SU-DHL-6 (cell line): ENCODE results near the gene NOP14.
"Not testable (repeated sequence)": the region's sequence is repeated elsewhere in the genome, so short reads cannot be mapped to it uniquely, and the experiment has no call there.

Experiments
- H2AFZ ChIP-seq: fragments of 200-600 bp; sonication (generic); 2 replicates; pipeline ENCODE4 v1.6.1; 2014; ENCODE audit warnings: low read depth, mild to moderate bottlenecking, moderate library complexity, mixed read lengths, antibody characterized with exemption, low read length; ENCODE audit not compliant: severe bottlenecking
- H3F3A ChIP-seq: fragments of 200-600 bp; shearing (Covaris generic); 2 replicates; pipeline ENCODE4 v1.6.0; 2016; ENCODE audit warnings: antibody characterized with exemption, mild to moderate bottlenecking; ENCODE audit not compliant: insufficient read depth
- H3K27ac ChIP-seq: fragments of 200-600 bp; sonication (generic); 2 replicates; pipeline ENCODE4 v1.5.1; 2016; ENCODE audit warnings: low read depth, mild to moderate bottlenecking, low read length, moderate library complexity, mixed read lengths
- H3K27me3 ChIP-seq: fragments of 200-600 bp; sonication (generic), shearing (Covaris generic); 2 replicates; pipeline ENCODE4 v1.6.0; 2014; ENCODE audit warnings: mild to moderate bottlenecking, low read length
- H3K36me3 ChIP-seq: fragments of 200-600 bp; sonication (generic); 2 replicates; pipeline ENCODE4 v1.6.1; 2014; ENCODE audit warnings: mild to moderate bottlenecking, low read length, mixed read lengths
- H3K4me2 ChIP-seq: fragments of 300-600, 200-600 bp; shearing (Covaris generic), sonication (generic); 2 replicates; pipeline ENCODE4 v1.6.0; 2014; ENCODE audit warnings: low read length, low read depth, mild to moderate bottlenecking; ENCODE audit not compliant: poor library complexity, severe bottlenecking
- H3K4me3 ChIP-seq: fragments of 200-600 bp; sonication (generic); 2 replicates; pipeline ENCODE4 v1.5.1; 2014; ENCODE audit warnings: antibody characterized with exemption, low read length, mild to moderate bottlenecking, mixed read lengths; ENCODE audit not compliant: insufficient read depth, poor library complexity, severe bottlenecking
- H3K79me2 ChIP-seq: fragments of 200-600 bp; sonication (generic); 2 replicates; pipeline ENCODE4 v1.6.1; 2014; ENCODE audit warnings: mild to moderate bottlenecking, low read length, moderate library complexity; ENCODE audit not compliant: insufficient read depth
- H3K9ac ChIP-seq: fragments of 200-600 bp; sonication (generic); 2 replicates; pipeline ENCODE4 v1.7.0; 2014; ENCODE audit warnings: mild to moderate bottlenecking, low read length
- H3K9me2 ChIP-seq: fragments of 200-600 bp; sonication (generic); replicated peaks from 2 replicates; pipeline ENCODE4 v1.6.1; 2014; ENCODE audit warnings: low read length; ENCODE audit not compliant: insufficient read depth
- H3K9me3 ChIP-seq: fragments of 200-600 bp; sonication (generic); 2 replicates; pipeline ENCODE4 v1.6.1; 2014; ENCODE audit warnings: low read length, mixed read lengths; ENCODE audit not compliant: insufficient read depth
- H4K20me1 ChIP-seq: fragments of 200-600 bp; sonication (generic); 2 replicates; pipeline ENCODE4 v1.6.1; 2014; ENCODE audit warnings: low read depth, mild to moderate bottlenecking, antibody characterized with exemption, low read length, moderate library complexity, mixed read lengths
- CTCF ChIP-seq: fragments of 200-600 bp; sonication (generic); IDR thresholded peaks from one replicate; pipeline ENCODE4 v1.5.1; 2017; ENCODE audit warnings: antibody characterized with exemption, mild to moderate bottlenecking, low read length, moderate library complexity; ENCODE audit not compliant: insufficient read depth, poor library complexity, severe bottlenecking
- EZH2phosphoT487 ChIP-seq: fragments of 200-600 bp; sonication (generic), shearing (Covaris generic); conservative IDR thresholded peaks from 2 replicates; pipeline ENCODE4 v1.6.1; 2018; ENCODE audit warnings: mild to moderate bottlenecking, antibody characterized with exemption, low read length, moderate library complexity, mixed read lengths

NOP14 gene

DNA sequence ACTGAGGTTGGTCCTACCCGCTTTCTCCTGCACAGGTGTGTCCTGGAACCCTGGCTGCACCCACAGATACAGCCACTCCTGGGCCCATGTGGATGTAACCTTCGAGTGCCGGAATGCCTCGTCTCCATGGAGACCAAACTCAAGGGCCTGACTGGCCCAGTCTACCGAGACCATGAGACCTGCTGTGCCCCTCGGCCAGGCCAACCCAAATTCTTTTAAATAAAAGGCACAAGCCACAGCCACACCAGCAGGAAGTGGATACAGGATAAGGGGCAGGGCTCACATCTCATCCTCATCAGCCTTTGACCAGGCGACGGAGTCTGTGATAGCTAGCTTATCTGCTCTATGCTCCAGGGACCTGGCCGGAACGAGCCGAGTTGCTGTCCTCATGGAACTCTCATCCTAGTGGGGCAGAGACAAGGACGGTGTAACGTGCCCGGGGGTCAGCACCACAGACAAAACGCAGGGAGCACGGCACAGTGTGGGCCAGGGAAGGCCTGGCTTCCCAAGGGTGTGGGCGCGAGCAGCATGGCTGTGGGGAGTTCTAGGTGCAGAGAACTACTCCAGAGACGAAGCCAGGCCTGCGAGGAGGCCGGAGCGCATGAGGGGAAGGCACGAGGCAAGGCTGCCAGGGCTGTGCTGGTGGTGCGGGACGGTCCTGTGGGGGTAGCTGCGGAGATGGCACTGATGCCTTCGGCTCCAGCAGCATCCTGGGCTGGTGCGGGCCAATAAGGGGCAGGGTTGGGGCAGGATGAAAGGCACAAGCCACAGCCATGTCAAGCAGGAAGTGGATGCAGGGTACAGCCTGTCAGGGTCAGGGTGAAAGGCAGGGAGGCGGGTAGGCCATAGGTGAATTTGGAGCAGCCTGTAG, 22.7 kb downstream of the NOP14 start:
- Histone ChIP-seq H3F3A (peaks cover 13% of the 10 kb centered on the region), H3K27me3 (no peaks in the 10 kb centered on the region), H3K36me3 (peaks cover 8% of the 10 kb centered on the region), H4K20me1 (no peaks in the 10 kb centered on the region), H3K27ac (no peak overlapping the region), H3K9ac (no peak overlapping the region), H3K4me3 (no peak overlapping the region), H3K9me3 (no peaks in the 10 kb centered on the region), H2AFZ (no peak overlapping the region), H3K9me2 (no peaks in the 10 kb centered on the region), H3K79me2 (peaks cover under 1% of the 10 kb centered on the region; the same call in 1 of the 2 replicates), H3K4me2 (no peak overlapping the region)
- no peak for TF ChIP-seq EZH2phosphoT487

DNA sequence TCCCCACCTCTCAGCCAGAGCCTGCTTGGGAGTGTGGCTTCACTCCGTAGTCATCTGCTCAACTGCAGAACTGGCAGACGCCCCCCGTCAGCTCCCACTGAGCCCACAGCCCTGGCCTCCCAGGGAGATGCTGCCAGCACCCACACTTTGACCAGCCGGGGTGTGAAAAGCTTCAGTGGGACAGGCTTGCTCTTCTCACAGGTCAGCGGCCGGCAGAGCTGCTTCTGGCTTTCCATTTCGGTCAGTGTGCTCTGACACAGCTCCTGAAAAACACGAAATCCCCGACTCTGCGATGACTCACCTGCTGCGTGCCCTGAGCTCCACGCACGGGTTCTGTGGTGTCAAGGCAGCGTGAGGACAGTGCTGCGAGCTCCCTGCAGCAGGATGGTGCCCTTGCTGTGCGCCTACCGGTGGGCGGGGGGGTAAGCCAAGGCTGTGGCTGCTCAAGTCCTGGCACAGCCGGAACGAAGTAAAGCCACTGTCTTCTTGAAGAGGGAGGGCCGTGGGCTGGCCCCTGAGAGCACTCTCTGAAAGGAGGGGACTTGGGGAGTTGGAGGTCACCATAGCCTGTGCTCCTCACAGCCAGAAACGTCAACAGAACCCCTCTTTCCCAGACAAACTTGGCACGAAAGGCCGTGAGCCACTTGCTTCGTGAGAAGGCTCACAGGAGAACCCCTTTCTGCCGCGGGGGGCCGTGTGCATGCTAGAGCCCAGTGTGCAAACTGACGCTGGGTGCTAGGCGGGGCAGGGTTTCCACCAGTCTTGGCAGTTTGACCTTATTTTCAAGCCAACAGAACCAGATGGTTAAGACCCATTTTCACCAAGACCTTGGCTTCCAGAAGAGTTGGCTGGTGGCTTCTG, 23.6 kb downstream of the NOP14 start:
- TF ChIP-seq EZH2phosphoT487: no peak
- no peak for TF ChIP-seq CTCF
- H3K9me3 ChIP-seq: no peaks in the 10 kb centered on the region
- no peak overlapping the region for H3K4me2 ChIP-seq
- H3K4me3 ChIP-seq: no peak overlapping the region
- H2AFZ ChIP-seq: no peak overlapping the region
- no peak overlapping the region for H3K9ac ChIP-seq
- no peak overlapping the region for H3K27ac ChIP-seq
- peaks cover 2% of the 10 kb centered on the region for H3K36me3 ChIP-seq
- peaks cover 6% of the 10 kb centered on the region; the same call in 1 of the 2 replicates for H3K79me2 ChIP-seq
- peaks cover 13% of the 10 kb centered on the region for H3F3A ChIP-seq
- H4K20me1 ChIP-seq: no peaks in the 10 kb centered on the region
- H3K9me2 ChIP-seq: no peaks in the 10 kb centered on the region
- no peaks in the 10 kb centered on the region for H3K27me3 ChIP-seq

GRCh38 chr4:2938906-2939305, 24.3 kb downstream of the NOP14 start:
- Histone ChIP-seq H3K79me2 (peaks cover 6% of the 10 kb centered on the region; the same call in 1 of the 2 replicates), H3K9ac (no peak overlapping the region), H3K4me3 (no peak overlapping the region), H3K4me2 (no peak overlapping the region), H3K27me3 (no peaks in the 10 kb centered on the region), H4K20me1 (no peaks in the 10 kb centered on the region), H3K27ac (no peak overlapping the region), H3F3A (peaks cover 13% of the 10 kb centered on the region), H2AFZ (no peak overlapping the region), H3K36me3 (peaks cover 2% of the 10 kb centered on the region), H3K9me2 (no peaks in the 10 kb centered on the region), H3K9me3 (no peaks in the 10 kb centered on the region)
- TF ChIP-seq EZH2phosphoT487 (no peak), CTCF (no peak)

GRCh38 chr4:2938411-2938810, 24.8 kb downstream of the NOP14 start:
- not testable (repeated sequence) for H2AFZ ChIP-seq, H3K9ac ChIP-seq, H3K4me3 ChIP-seq, H3K79me2 ChIP-seq, H4K20me1 ChIP-seq, H3K36me3 ChIP-seq, H3K9me3 ChIP-seq, H3K27ac ChIP-seq, H3K4me2 ChIP-seq, H3K27me3 ChIP-seq, H3K9me2 ChIP-seq
- H3F3A ChIP-seq: peaks cover 15% of the 10 kb centered on the region
